PC-3 (cell line): ENCODE measurements around the gene UBAP2. TPM values are rescaled to one million over a fixed set of nuclear protein-coding genes. Genes with fewer than 3 reads are reported as not detected.

Experiments used
- ATAC-seq: fragments of 200-7000 bp; cut with Tn5 transposase; 2 replicates; pipeline ENCODE4 v1.9.1; 2020; ENCODE audit warnings: mild to moderate bottlenecking, moderate library complexity
- BruUV-seq: library from RNA; stranded (reverse); fragments of 400-500 nt; replicated peaks from 2 replicates; lab custom pipeline; 2021; lab: Mats Ljungman, UMichigan
- CTCF ChIA-PET: fragments of 300-600 bp; sonication (Branson Sonifier 250); formaldehyde crosslinking; loops from one replicate; lab custom pipeline; 2022; ENCODE audit warnings: antibody characterized with exemption; lab: Charles Lee
- POLR2A ChIA-PET: fragments of 300-600 bp; sonication (Branson Sonifier 250); formaldehyde crosslinking; loops from one replicate; lab custom pipeline; 2022; ENCODE audit warnings: antibody characterized with exemption; ENCODE audit not compliant: unreplicated experiment; lab: Charles Lee
- DNase-seq: peaks from one replicate; pipeline ENCODE4 v3.0.0-alpha.2; 2015
- H2AFZ ChIP-seq: fragments of 300-600 bp; sonication (generic); 2 replicates; pipeline ENCODE4 v1.6.0; 2016; ENCODE audit warnings: antibody characterized with exemption, low read length
- H3F3A ChIP-seq: fragments of 300-600 bp; sonication (generic); one replicate; pipeline ENCODE4 v1.6.0; 2017; ENCODE audit warnings: antibody characterized with exemption, low read length, control low read depth, mild to moderate bottlenecking; ENCODE audit not compliant: unreplicated experiment
- H3K27ac ChIP-seq: fragments of 300-600 bp; sonication (generic); 2 replicates; pipeline ENCODE4 v1.5.1; 2016; ENCODE audit warnings: mild to moderate bottlenecking, low read length
- H3K27me3 ChIP-seq: fragments of 300-600 bp; sonication (generic); 2 replicates; pipeline ENCODE4 v1.6.1; 2016; ENCODE audit warnings: low read length, mixed read lengths
- H3K36me3 ChIP-seq: fragments of 300-600 bp; sonication (generic); 2 replicates; pipeline ENCODE4 v1.6.1; 2016; ENCODE audit warnings: low read depth, mixed run types, low read length, mixed read lengths
- H3K4me1 ChIP-seq: fragments of 300-600 bp; sonication (generic); 2 replicates; pipeline ENCODE4 v1.5.1; 2016; ENCODE audit warnings: low read length; ENCODE audit not compliant: insufficient read depth
- H3K4me2 ChIP-seq: fragments of 300-600 bp; sonication (generic); 2 replicates; pipeline ENCODE4 v1.6.0; 2016; ENCODE audit warnings: low read length
- H3K4me3 ChIP-seq: fragments of 300-600 bp; sonication (generic); 2 replicates; pipeline ENCODE4 v1.5.1; 2016; ENCODE audit warnings: mild to moderate bottlenecking, low read length, mixed read lengths
- H3K79me2 ChIP-seq: fragments of 300-600 bp; sonication (generic); 2 replicates; pipeline ENCODE4 v1.6.1; 2017; ENCODE audit warnings: low read length, mixed read lengths
- H3K9ac ChIP-seq: fragments of 300-600 bp; sonication (generic); 2 replicates; pipeline ENCODE4 v1.6.0; 2016; ENCODE audit warnings: mild to moderate bottlenecking, low read length
- H3K9me2 ChIP-seq: fragments of 300-600 bp; sonication (generic); replicated peaks from 2 replicates; pipeline ENCODE4 v1.6.1; 2016; ENCODE audit warnings: mixed run types, low read length, mixed read lengths
- H3K9me3 ChIP-seq: fragments of 300-600 bp; sonication (generic); 2 replicates; pipeline ENCODE4 v1.6.1; 2016; ENCODE audit warnings: low read length, mixed read lengths
- H4K20me1 ChIP-seq: fragments of 300-600 bp; sonication (generic); 2 replicates; pipeline ENCODE4 v1.6.1; 2016; ENCODE audit warnings: low read length, mixed read lengths
- CTCF ChIP-seq: fragments of 300-600 bp; sonication (generic); conservative IDR thresholded peaks from 2 replicates; pipeline ENCODE4 v1.5.1; 2017; ENCODE audit warnings: antibody characterized with exemption, low read depth, mild to moderate bottlenecking, low read length
- EZH2 ChIP-seq: fragments of 300-600 bp; sonication (generic); IDR thresholded peaks from one replicate; pipeline ENCODE4 v1.6.1; 2017; ENCODE audit warnings: antibody characterized with exemption, mild to moderate bottlenecking, low read length; ENCODE audit not compliant: unreplicated experiment
- EZH2phosphoT487 ChIP-seq: fragments of 300-600 bp; sonication (generic); IDR thresholded peaks from 2 replicates; pipeline ENCODE4 v1.6.1; 2018; ENCODE audit warnings: mild to moderate bottlenecking, antibody characterized with exemption, low read length, borderline replicate concordance
- intact Hi-C: fragments of 100-400 bp; cut with micrococcal nuclease; formaldehyde crosslinking; loops from 2 replicates; pipeline ENCODE4 v1.9.0; 2023
- total RNA-seq: library from RNA; depleted of rRNA; stranded (reverse); fragments of >200 nt; gene quantifications from 2 replicates; pipeline ENCODE4 v1.2.3, GENCODE V29; 2014

The UBAP2 gene
- total RNA-seq, 1 experiment from 2014 or later = 12.6 TPM

DNA sequence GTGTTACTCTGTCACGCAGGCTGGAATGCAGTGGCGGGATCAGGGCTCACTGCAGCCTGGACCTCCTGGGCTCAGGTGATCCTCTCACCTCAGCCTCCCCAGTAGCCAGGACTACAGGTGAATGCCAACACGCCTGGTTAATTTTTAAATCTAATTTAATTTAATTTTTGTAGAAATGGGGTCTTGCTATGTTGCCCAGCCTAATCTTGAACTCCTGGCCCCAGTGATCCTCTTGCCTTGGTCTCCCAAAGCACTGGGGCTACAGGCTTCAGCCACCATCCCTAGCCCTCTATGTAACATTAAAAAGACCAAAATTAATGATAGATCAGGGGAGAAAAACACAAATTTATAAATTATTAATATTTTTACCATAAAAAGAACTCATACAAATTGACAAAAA is 11.3 kb upstream of the UBAP2 start:
- Histone ChIP-seq H3K9me3 (no peaks in the 10 kb centered on the region), H3K4me1 (no peaks in the 10 kb centered on the region), H4K20me1 (no peaks in the 10 kb centered on the region), H3K36me3 (no peaks in the 10 kb centered on the region), H3K27me3 (no peaks in the 10 kb centered on the region), H3K9ac (no peak overlapping the region), H3K79me2 (no peaks in the 10 kb centered on the region), H3K4me2 (no peak overlapping the region), H3K4me3 (no peak overlapping the region), H2AFZ (no peak overlapping the region), H3K27ac (no peak overlapping the region), H3K9me2 (no peaks in the 10 kb centered on the region), H3F3A (no peaks in the 10 kb centered on the region)
- ATAC-seq (no peak), DNase-seq (no peak)
- TF ChIP-seq EZH2 = no peak
- TF ChIP-seq CTCF = no peak
- no peak for TF ChIP-seq EZH2phosphoT487
- BruUV-seq = no TSS peak
- CTCF ChIA-PET = no interaction called here
- POLR2A ChIA-PET = no interaction called here
- intact Hi-C loops = no loop called here

DNA sequence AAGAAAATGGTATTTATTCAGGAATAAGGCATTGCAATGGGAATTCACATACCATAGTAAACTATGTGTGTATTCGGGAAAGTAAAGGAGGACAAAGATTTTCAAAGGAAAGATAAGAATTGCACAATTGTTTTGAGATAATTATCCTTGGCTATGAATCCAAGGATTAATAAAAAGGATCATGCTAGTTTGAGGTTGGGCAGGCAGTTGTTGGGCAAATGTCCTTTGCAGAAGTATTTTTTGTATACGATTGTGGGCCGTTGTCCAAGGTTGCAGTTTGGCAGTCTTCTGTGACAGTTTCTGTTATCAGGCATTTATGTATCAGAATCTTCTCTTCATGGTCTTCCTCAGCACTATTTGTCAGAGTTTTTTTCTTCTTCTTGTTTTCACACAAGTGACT is 10.6 kb upstream of the UBAP2 start:
- Histone ChIP-seq H3K36me3 (no peaks in the 10 kb centered on the region), H3F3A (no peaks in the 10 kb centered on the region), H3K4me1 (no peaks in the 10 kb centered on the region), H3K27me3 (no peaks in the 10 kb centered on the region), H4K20me1 (no peaks in the 10 kb centered on the region), H3K4me3 (no peak overlapping the region), H3K9me2 (no peaks in the 10 kb centered on the region), H2AFZ (no peak overlapping the region; the same call in 1 of the 2 replicates), H3K9ac (no peak overlapping the region), H3K79me2 (no peaks in the 10 kb centered on the region), H3K4me2 (no peak overlapping the region), H3K27ac (no peak overlapping the region), H3K9me3 (no peaks in the 10 kb centered on the region)
- CTCF ChIA-PET = no interaction called here
- TF ChIP-seq EZH2 (no peak), CTCF (no peak), EZH2phosphoT487 (no peak)
- intact Hi-C loops = no loop called here
- POLR2A ChIA-PET = no interaction called here
- DNase-seq (no peak), ATAC-seq (no peak)
- BruUV-seq = no TSS peak

DNA sequence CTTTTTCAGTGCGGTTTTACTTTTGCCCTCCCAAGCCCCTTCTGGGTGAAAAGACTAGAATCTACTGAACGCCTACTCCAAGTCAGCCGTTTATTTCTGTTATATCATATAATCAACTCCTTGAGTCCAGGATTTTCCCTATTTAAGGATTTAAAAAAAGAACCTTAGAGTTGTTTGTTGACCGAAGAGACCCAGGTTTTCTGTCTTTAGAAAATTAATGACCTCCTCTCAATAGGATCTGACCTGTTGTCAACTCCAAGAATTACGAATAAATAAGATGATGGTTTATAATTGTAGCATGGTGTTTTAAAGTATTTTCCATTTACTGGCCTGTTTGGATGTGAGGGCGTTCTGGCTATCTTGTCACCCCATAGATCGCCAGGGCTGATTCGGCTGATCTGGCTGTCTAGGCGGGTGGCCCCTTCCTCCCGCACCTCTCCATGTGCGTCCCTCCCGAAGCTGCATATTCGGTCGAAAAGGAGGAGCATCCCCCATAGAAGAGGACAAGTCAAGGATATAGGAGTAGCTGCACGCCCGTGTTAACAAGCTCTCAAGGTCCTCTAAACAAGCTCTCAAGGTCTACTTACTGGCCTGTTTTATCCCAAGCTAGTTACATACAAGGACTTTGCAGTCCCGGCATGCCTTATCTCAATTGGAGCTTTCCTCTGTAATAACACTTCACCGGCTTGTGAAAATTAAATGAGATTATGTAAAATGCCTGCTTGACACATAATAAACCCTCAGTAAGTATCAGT is 1.1 kb upstream of the UBAP2 start:
- CTCF ChIA-PET = no interaction called here
- peak overlapping the region; percentile 98 for H3K4me3 ChIP-seq
- intact Hi-C loops = no loop called here
- peaks cover 18% of the 10 kb centered on the region for H3K4me1 ChIP-seq
- H4K20me1 ChIP-seq = peaks cover 22% of the 10 kb centered on the region
- H3K27me3 ChIP-seq = no peaks in the 10 kb centered on the region
- peak overlapping the region; percentile 99 for H3K9ac ChIP-seq
- no peak for TF ChIP-seq EZH2
- no peak for TF ChIP-seq CTCF
- TF ChIP-seq EZH2phosphoT487 = no peak
- peaks cover 39% of the 10 kb centered on the region for H3K79me2 ChIP-seq
- H3K9me3 ChIP-seq = no peaks in the 10 kb centered on the region
- H3K4me2 ChIP-seq = peak overlapping the region; percentile 93
- no peaks in the 10 kb centered on the region for H3K36me3 ChIP-seq
- ATAC-seq (no peak), DNase-seq (no peak)
- peak overlapping the region; percentile 94 for H3K27ac ChIP-seq
- H3F3A ChIP-seq = no peaks in the 10 kb centered on the region
- H2AFZ ChIP-seq = peak overlapping the region; percentile 99
- BruUV-seq = TSS peak; percentile 87
- POLR2A ChIA-PET = no interaction called here
- H3K9me2 ChIP-seq = no peaks in the 10 kb centered on the region
